Small intestine (tissue), 7 donors: ENCODE data around the gene NCKAP5. TPM values are rescaled to one million over a fixed set of nuclear protein-coding genes. Genes with fewer than 3 reads are reported as not detected.

Source experiments
- DNase-seq, 2 donors: peaks; one replicate each; pipeline versions ENCODE4 v3.0.0 to v3.0.0-alpha.2; 2013
- FAIRE-seq: peaks from 2 replicates; lab custom pipeline; 2012; peaks lifted over from hg19 to GRCh38; lab: Jason Lieb, UNC
- H3K27ac ChIP-seq, 3 donors: one replicate each; pipeline ENCODE4 v1.5.1; 2013; ENCODE audit warnings: low read length in 2 of 3, mild to moderate bottlenecking in 2 of 3, control low read depth in 1 of 3, inconsistent platforms in 1 of 3, low read depth in 1 of 3, moderate library complexity in 1 of 3
- H3K27me3 ChIP-seq, 3 donors: one replicate each; pipeline ENCODE4 v1.6.1; 2013; ENCODE audit warnings: low read length in 3 of 3, inconsistent platforms in 1 of 3; ENCODE audit not compliant: control insufficient read depth in 3 of 3, insufficient read depth in 3 of 3
- H3K36me3 ChIP-seq, 3 donors: one replicate each; pipeline ENCODE4 v1.6.1; 2013; ENCODE audit warnings: low read length in 3 of 3, inconsistent platforms in 1 of 3, low read depth in 1 of 3, mild to moderate bottlenecking in 1 of 3, moderate library complexity in 1 of 3; ENCODE audit not compliant: control insufficient read depth in 3 of 3, insufficient read depth in 2 of 3
- H3K4me1 ChIP-seq, 3 donors: one replicate each; pipeline ENCODE4 v1.6.1; 2013; ENCODE audit warnings: low read length in 2 of 3, inconsistent platforms in 1 of 3, low read depth in 1 of 3, mild to moderate bottlenecking in 1 of 3, moderate library complexity in 1 of 3; ENCODE audit not compliant: control insufficient read depth in 3 of 3, insufficient read depth in 2 of 3
- H3K4me3 ChIP-seq, 3 donors: one replicate each; pipeline ENCODE4 v1.5.1; 2013; ENCODE audit warnings: low read length in 3 of 3, control low read depth in 1 of 3, inconsistent platforms in 1 of 3, low read depth in 1 of 3, mild to moderate bottlenecking in 1 of 3, moderate library complexity in 1 of 3
- H3K9me3 ChIP-seq, 2 donors: one replicate each; pipeline ENCODE4 v1.6.1; 2013; ENCODE audit warnings: low read depth in 1 of 2, low read length in 1 of 2; ENCODE audit not compliant: control insufficient read depth in 2 of 2, insufficient read depth in 1 of 2
- WGBS, 3 donors: extraction: QIAGEN DNeasy Blood & Tissue Kit; methylation state at CpG; one replicate each; pipeline ENCODE4 v1.1.7; 2013; 5-methylcytosine and 5-hydroxymethylcytosine counted together
- polyA plus RNA-seq, 4 donors: library from polyadenylated mRNA; stranded (reverse) in 3 of 4; unstranded in 1 of 4; fragments of 200-250 nt in 3 of 4; fragments of 120-200 nt in 1 of 4; gene quantifications; one replicate each; pipeline versions ENCODE4 v1.2.1 to v1.2.3, GENCODE V29; 2013
- donor health status: healthy with polysubstance abuse.
- donor health status: control.
- donor health status: control.
- donor health status: Bipolar disorder and iron deficiency.
- donor health status: healthy.

The NCKAP5 gene
- polyA plus RNA-seq, 4 donors = 0.52 to 7.8 (median 6.5) TPM

- Histone ChIP-seq H3K27ac (no peak overlapping the region), H3K4me3 (no peak overlapping the region), H3K27me3 (no peaks in the 10 kb centered on the region), H3K9me3 (no peaks in the 10 kb centered on the region), H3K4me1 (peaks cover 4 to 19% (median 7%) of the 10 kb centered on the region in 3 donors), H3K36me3 (no peaks in the 10 kb centered on the region)
- DNase-seq (peak in 1 of 2 donors; percentile 35), FAIRE-seq (no peak)
- WGBS, 3 donors = 43 to 67% (median 58%) methylated on average over 4 of the region's 4 CpGs
Measured at GRCh38 chr2:133504566-133505505, 63.4 kb downstream of the NCKAP5 start.

GRCh38 chr2:133503927-133504326 lies 64.3 kb downstream of the NCKAP5 start:
- no peak overlapping the region for H3K4me3 ChIP-seq
- H3K27me3 ChIP-seq = no peaks in the 10 kb centered on the region
- peak overlapping the region in 1 of 3 donors; percentile 46 for H3K27ac ChIP-seq
- WGBS, 3 donors = 40 to 80% (median 74%) methylated on average over 1 of the region's 1 CpG
- peaks cover 4 to 26% (median 7%) of the 10 kb centered on the region in 3 donors for H3K4me1 ChIP-seq
- H3K9me3 ChIP-seq = no peaks in the 10 kb centered on the region
- H3K36me3 ChIP-seq = no peaks in the 10 kb centered on the region
- DNase-seq (no peak), FAIRE-seq (no peak)

GRCh38 chr2:133503323-133503722 lies 64.9 kb downstream of the NCKAP5 start:
- peak; percentile 63 to 76 for DNase-seq
- 12 to 65% (median 46%) methylated on average over 1 of the region's 1 CpG for WGBS, 3 donors
- H3K4me3 ChIP-seq = no peak overlapping the region
- H3K27ac ChIP-seq = peak overlapping the region in 1 of 3 donors; percentile 46
- H3K4me1 ChIP-seq = peaks cover 4 to 30% (median 7%) of the 10 kb centered on the region in 3 donors
- no peaks in the 10 kb centered on the region for H3K9me3 ChIP-seq
- no peak for FAIRE-seq
- H3K36me3 ChIP-seq = no peaks in the 10 kb centered on the region
- H3K27me3 ChIP-seq = no peaks in the 10 kb centered on the region

- no peak for FAIRE-seq
- Histone ChIP-seq H3K27ac (peak overlapping the region in 1 of 3 donors; percentile 46), H3K36me3 (no peaks in the 10 kb centered on the region), H3K27me3 (no peaks in the 10 kb centered on the region), H3K4me3 (no peak overlapping the region), H3K4me1 (peaks cover 5 to 36% (median 7%) of the 10 kb centered on the region in 3 donors), H3K9me3 (no peaks in the 10 kb centered on the region)
- 90 to 92% (median 91%) methylated on average over 7 of the region's 7 CpGs for WGBS, 3 donors
- no peak for DNase-seq
Measured at GRCh38 chr2:133502678-133503077, 65.6 kb downstream of the NCKAP5 start.

GRCh38 chr2:133500917-133501316 lies 67.3 kb downstream of the NCKAP5 start:
- Histone ChIP-seq H3K4me3 (no peak overlapping the region), H3K36me3 (no peaks in the 10 kb centered on the region), H3K9me3 (no peaks in the 10 kb centered on the region), H3K4me1 (peaks cover 7 to 43% (median 10%) of the 10 kb centered on the region in 3 donors), H3K27me3 (no peaks in the 10 kb centered on the region), H3K27ac (no peak overlapping the region)
- FAIRE-seq (no peak), DNase-seq (no peak)
- 86 to 91% (median 90%) methylated on average over 6 of the region's 6 CpGs for WGBS, 3 donors

GRCh38 chr2:133498662-133499585 lies 69.3 kb downstream of the NCKAP5 start:
- DNase-seq (peak; percentile 68 to 84), FAIRE-seq (no peak)
- 25 to 61% (median 39%) methylated on average over 8 of the region's 8 CpGs for WGBS, 3 donors
- Histone ChIP-seq H3K4me3 (no peak overlapping the region), H3K36me3 (no peaks in the 10 kb centered on the region), H3K27me3 (no peaks in the 10 kb centered on the region), H3K9me3 (no peaks in the 10 kb centered on the region), H3K4me1 (peaks cover 3 to 50% (median 10%) of the 10 kb centered on the region in 3 donors), H3K27ac (peak overlapping the region in 1 of 3 donors; percentile 50)

GRCh38 chr2:133497951-133498565 lies 70.2 kb downstream of the NCKAP5 start:
- Histone ChIP-seq H3K27me3 (no peaks in the 10 kb centered on the region), H3K4me3 (no peak overlapping the region), H3K27ac (peak overlapping the region in 1 of 3 donors; percentile 44), H3K36me3 (no peaks in the 10 kb centered on the region), H3K9me3 (no peaks in the 10 kb centered on the region), H3K4me1 (peaks cover 3 to 49% (median 7%) of the 10 kb centered on the region in 3 donors)
- FAIRE-seq (no peak), DNase-seq (no peak)
- 43 to 52% (median 45%) methylated on average over 6 of the region's 6 CpGs for WGBS, 3 donors
